Occipital lobe (tissue), 2 donors: ENCODE measurements around the gene SFXN3. TPM values are rescaled to one million over a fixed set of nuclear protein-coding genes. Genes with fewer than 3 reads are reported as not detected.

ENCODE experiments used
- DNase-seq: peaks from one replicate; lab custom pipeline; 2025; lab: John Stamatoyannopoulos, UW
- total RNA-seq: library from RNA; depleted of rRNA; stranded (reverse); fragments of >200 nt; gene quantifications from one replicate; pipeline ENCODE4 v1.2.3, GENCODE V29; 2014

Gene SFXN3
- total RNA-seq, 1 donor from 2014 or later: 44.0 TPM

DNA sequence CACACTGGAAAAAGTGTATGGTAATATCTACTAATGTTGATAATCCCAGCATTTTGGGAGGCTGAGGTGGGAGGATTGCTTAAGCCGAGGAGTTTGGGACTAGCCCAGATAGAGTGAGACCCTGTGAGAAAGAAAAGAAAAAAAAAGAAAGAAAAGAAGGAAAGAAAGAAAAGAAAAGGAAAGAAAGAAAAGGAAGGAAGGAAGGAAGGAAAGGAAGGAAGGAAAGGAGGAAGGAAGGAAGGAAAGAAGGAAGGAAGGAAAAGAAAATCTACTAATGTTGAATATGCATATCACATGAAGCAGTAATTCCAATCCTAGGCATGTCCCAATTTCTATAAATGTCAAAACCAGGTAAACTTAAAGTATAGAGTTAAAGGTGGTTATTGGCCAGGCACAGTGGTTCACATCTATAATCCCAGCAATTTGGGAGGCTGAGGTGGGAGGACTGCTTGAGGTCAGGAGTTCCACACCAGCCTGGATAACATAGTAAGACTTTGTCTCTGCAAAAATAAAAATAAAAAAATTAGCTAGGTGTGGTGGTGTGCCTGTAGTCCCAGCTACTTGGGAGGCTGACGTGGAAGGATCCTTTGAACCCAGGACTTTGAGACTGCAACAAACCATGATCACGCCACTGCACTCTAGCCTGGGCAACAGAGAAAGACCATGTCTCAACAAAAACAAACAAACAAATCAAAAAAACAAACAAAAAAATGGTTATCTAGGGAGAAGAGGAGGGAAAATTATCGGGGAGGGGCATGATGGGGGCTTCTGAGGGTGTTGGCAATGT is 25.5 kb downstream of the SFXN3 start:
- no peak for DNase-seq

- peak; percentile 54 for DNase-seq
Observed at GRCh38 chr10:101060036-101060950, 29.3 kb downstream of the SFXN3 start.

DNA sequence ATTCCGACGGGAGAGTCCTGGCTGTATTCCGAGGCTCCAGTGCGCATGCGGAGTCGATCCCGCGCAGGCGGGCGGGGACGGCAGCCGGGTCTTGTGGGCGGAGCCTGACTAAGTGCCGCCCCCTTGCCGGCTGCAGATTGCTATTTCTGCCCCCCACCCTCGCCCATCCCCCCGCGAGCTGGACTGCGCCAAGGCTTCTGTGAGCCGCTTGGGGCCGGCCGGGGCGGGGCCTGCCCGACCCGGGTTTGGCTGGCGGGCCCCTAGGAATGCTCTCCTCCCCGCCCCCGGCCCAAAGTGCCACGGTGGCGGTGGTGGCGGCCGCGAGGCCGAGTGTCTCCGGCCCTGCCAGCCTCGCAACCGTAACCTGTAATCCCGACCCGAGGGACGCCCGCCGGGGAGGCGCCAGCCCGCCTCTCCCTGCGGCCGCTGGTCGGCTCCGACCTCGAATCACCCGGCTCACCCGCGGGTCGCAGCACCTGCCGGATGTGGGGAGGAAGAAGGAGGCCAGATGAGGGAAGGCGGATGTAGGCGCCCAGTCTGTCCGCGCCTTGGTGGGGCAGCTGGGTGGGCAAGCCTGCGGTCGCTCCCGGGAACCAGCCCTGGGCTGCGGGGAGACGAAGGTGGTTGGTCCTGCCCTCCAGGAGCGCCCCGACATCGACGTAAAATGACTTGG is 30.1 kb downstream of the SFXN3 start:
- peak; percentile 78 for DNase-seq

DNA sequence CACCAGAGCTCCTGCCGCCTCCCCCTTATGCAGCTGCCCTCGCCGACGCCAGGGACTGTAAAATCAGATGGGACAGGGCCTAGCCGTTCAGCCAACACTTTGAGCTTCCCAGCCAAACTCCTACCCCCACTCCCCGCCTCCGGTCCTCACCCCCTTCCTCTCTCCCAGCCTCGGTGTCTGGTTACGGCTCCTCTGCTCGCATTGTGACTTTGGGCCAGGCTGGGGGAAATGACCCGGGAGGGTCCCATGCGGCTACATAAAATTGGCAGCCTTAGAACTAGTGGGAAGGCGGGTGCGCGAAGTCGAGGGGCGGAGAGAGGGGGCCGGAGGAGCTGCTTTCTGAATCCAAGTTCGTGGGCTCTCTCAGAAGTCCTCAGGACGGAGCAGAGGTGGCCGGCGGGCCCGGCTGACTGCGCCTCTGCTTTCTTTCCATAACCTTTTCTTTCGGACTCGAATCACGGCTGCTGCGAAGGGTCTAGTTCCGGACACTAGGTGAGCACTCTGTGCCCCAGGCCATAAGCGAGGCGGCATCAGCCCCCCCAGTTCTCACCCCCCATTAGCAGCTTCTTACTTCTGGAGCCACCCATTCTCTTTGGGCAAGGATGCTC is 30.7 kb downstream of the SFXN3 start, which contains the start of gene KAZALD1:
KAZALD1 (plus strand) TSS at position 366 of the 608 bp plus-strand sequence. CDS start 604 bp downstream, outside the sequence.
- DNase-seq: no peak

DNA sequence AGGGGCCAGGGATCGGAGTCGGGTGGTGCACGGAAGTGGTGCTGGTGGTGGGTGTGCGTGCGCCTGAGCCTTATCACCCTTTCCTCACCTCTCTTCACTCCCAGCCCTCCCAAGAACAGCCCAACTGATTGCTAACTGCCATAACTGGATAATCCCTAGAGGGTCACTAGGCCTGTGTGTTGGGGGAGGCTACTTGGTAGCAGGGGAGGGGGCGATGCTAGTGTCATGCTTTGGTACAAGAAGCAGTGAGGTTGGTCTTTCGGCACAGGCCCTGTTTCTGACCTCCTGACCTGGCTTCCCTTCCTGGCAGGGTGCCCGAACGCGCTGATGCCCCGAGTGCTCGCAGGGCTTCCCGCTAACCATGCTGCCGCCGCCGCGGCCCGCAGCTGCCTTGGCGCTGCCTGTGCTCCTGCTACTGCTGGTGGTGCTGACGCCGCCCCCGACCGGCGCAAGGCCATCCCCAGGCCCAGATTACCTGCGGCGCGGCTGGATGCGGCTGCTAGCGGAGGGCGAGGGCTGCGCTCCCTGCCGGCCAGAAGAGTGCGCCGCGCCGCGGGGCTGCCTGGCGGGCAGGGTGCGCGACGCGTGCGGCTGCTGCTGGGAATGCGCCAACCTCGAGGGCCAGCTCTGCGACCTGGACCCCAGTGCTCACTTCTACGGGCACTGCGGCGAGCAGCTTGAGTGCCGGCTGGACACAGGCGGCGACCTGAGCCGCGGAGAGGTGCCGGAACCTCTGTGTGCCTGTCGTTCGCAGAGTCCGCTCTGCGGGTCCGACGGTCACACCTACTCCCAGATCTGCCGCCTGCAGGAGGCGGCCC is 31.4 kb downstream of the SFXN3 start:
- no peak for DNase-seq

GRCh38 chr10:101063050-101063525 is 32.1 kb downstream of the SFXN3 start:
- no peak for DNase-seq

DNA sequence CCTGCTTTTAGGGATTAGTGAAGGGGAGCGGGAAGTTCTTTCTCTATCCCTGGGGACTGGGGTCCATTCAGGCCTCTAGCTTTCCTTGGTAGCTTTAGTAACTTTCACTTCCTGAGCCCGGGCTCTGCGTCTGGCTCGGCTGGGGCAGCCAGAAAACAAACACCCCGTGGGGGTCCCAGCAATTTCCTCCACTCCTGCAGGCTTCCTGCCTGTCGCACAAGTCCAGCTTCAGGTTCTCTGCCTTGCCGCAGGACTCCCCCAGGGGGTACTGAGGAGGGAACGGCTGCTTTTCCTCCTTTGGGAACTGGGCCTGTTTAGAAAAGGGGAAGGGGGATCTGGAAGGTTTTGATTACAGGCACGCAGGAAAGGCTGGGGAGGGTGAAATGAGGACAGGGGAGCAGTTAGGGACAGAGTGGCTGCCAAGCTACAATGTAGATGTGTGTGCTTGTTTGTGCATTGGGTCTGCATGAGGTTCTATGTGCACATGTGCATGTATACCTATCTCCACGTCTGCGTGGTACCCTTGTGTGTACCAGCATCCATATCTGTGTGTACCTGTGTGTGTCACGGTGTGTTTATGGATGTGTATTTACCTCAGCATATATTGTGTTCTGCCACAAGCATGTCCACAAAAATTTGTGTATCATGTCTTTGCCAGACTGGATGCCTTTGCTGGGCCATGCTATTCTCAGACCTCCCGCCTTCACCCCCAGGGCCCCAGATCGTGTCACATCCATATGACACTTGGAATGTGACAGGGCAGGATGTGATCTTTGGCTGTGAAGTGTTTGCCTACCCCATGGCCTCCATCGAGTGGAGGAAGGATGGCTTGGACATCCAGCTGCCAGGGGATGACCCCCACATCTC is 32.7 kb downstream of the SFXN3 start:
- no peak for DNase-seq

DNA sequence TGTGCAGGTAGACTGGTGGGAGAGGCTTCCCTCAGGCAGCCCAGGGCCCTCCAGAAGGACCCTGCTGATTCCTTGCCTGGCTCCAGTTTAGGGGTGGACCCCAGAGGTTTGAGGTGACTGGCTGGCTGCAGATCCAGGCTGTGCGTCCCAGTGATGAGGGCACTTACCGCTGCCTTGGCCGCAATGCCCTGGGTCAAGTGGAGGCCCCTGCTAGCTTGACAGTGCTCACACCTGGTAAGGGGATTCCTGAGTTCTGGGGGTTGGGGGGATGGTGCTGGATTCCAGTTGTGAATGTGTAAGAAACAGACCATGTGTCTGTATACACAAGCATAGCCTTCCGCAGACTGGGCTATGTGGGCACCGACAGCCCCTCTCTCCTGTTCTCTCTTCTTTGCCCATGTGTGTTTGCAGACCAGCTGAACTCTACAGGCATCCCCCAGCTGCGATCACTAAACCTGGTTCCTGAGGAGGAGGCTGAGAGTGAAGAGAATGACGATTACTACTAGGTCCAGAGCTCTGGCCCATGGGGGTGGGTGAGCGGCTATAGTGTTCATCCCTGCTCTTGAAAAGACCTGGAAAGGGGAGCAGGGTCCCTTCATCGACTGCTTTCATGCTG is 33.5 kb downstream of the SFXN3 start:
- no peak for DNase-seq

DNA sequence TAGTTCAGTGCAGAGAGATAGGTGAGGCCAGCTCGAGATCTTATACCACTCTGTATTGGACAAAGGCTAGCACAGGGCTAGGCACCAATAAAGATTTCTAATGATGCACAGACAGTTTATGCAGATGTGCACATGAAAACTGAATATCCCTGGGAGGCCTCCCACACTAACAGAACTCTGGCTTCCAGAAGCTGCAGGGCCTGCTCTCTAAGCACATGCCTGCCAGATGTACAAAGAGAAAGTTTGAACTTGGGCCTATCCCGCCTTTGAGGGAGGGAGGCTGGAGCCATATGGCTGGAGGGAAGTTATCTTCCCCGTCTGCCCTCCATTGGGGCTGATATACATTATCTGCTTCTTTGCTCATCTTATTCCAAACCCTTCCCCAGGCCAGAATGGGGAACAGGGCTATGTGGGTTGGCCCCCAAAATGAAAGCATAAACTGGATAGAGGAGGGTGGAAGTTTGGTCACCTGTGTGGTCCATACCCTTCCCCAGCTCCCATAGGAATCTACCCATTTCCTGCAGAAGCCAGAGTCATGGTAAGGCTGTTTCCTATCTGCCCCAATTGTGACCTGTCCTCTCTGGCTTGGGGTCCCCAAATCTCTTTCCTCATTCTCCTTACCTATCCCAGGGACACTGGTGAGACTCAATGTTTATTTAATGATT is 34.6 kb downstream of the SFXN3 start:
- DNase-seq: no peak

DNA sequence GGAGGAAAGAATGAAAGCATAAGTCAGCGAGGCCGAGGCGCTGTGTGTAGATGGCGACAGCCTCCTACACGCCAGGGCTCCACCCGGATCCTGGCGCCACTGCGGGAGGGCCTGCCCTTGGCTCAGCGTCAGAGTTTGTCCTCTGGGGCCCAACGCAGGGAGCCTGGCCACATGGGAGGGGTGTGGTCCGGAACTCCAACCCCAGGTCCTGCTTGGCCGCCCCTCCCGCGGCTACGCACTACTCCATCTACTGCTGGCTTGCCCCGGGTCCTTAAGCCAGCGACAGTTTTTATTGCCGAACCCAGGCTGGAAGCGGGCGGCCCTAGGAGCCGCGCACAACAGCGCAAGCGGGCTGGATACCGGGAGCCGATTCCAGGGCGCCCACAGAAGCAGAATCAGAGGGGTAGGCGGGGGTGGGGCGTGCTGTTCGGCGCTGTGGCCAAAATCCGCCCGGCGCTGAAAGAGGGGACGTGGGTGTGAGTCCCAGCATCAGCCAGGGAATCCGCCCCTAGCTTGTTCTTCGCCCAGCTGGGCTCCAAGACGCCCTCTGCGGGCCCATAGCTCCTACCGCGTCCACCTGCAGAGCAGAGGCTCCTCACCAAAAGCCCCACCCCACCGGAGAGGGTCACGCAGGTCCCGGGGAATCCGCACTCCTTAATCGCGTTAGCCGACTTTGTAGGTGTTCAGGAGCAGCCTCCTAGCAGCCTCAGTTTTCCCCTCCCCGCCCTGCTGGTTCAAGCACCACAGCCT is 35.3 kb downstream of the SFXN3 start:
- DNase-seq: no peak

DNA sequence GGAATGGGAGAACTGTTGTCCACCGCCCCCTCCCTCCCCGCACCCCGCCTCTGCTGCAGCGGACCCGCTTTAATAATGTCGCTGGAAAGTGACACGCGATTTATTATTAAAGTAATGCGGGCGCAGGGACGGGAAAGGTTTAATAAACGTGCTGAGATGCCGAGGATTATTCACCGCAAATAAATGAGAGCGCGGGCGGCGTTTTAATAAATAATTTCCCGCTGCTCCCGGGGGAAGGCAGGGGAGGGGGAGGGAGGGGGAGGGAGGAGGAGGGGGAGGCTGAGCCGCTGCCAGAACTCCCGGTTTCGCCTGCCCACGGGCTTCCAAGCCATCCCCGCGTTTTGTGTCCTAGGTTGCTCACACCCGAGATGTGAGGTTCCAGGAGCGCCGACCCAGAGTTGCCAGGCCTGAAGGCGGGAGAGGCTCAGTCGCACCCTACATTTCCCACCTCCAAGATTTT is 35.9 kb downstream of the SFXN3 start:
- no peak for DNase-seq

GRCh38 chr10:101067356-101068083 is 36.5 kb downstream of the SFXN3 start:
- DNase-seq: peak; percentile 14

GRCh38 chr10:101069441-101069840 is 38.4 kb downstream of the SFXN3 start:
- no peak for DNase-seq

DNA sequence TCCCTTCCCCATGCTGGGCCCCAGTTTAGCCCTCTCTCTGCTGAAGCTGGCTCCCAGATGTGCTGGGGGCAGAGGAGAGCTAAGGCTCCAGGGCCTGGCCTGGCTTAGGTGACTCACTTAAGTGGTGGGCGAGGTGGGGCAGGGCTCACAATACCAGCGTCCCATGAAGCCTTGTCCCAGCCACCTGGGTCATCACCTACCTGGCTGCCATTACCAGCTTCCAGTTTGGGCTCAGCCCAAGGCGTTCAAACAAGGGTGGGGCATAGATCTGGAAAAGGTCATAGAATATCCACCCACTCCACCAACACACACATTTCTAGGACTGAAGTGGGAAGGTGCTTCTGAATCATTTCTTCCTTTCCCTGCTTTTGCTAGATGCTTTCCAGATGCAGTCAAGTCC is 39.1 kb downstream of the SFXN3 start:
- no peak for DNase-seq

DNA sequence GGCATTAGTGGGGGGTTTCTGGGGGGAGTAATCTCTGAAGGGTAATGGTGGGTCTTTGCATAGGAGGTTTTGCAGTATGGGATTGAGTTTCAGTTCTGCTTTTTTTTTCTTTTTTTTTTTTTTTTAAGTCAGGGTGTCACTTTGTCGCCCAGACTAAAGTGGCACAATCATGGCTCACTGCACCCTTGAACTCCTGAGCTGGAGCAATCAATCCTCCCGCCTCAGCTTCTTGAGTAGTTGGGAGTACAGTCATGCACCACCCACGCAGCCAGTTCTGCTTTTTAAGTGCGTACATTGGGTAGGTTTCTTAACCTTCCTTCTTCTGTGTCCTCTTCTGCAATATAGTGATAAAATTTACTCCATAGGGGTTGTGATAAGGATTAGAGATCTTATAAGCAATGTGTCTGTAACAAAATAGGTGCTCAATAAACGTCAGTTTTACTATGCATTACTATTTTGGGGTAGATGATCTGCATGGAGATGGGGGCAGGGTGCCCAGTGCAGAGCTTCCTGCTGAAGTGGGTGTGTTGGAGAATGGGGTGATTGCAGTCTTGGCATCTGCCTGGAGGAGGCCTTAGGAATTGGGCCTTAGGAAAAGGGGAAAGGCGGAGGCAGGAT is 40.3 kb downstream of the SFXN3 start:
- no peak for DNase-seq

DNA sequence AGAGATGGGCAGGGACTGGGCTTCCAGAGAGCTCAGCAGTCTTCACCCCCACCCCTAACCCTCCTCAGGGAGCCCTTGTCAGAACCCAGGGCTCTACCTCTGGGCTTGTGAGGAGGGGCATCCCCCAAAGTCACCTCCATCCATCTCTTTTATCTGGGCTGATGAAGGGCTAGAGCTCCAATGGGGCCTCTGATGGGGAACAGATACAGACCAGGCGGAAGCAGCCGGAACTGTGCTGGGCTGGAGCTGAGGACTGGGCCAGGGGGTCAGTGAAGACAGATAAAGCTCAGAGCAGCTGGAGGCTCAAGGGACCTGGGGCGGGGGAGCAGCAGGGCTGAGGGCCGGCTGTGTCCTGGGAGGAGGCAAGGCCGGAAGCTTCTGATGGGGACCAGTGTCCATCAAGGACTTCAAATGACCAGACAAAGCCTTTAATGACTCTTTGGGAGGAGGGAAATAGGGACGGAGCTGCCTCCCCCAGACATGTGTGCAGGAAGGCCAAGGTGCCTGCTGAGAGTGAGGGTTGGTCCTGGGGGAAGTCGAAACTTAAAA is 40.9 kb downstream of the SFXN3 start:
- DNase-seq: no peak
